ENCODE results near the gene CCNB1IP1.
"Not testable (repeated sequence)": the region's sequence is repeated elsewhere in the genome, so short reads cannot be mapped to it uniquely, and the experiment has no call there.

DNA sequence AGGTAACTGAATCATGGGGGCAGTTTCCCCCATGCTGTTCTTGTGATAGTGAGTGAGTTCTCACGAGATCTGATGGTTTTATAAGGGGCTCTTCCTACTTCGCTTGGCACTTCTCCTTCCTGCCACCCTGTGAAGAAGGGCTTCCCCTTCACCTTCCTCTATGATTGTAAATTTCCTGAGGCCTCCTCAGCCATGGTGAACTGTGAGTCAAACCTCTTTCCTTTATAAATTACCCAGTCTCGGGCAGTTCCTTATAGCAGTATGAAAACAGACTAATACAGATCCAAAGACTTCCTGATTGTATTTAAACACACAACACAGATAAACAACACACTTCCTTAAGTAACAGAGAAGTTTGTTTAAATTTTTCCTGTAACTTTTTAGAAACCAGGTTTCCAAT is 25.4 kb upstream of the CCNB1IP1 start:
- TF ChIP-seq POLR2A, MAFK (IDR thresholded peaks at IDR 0.05; ENCODE audit: low read depth, low read length): not testable (repeated sequence)
- TF ChIP-seq, protein P1, sequence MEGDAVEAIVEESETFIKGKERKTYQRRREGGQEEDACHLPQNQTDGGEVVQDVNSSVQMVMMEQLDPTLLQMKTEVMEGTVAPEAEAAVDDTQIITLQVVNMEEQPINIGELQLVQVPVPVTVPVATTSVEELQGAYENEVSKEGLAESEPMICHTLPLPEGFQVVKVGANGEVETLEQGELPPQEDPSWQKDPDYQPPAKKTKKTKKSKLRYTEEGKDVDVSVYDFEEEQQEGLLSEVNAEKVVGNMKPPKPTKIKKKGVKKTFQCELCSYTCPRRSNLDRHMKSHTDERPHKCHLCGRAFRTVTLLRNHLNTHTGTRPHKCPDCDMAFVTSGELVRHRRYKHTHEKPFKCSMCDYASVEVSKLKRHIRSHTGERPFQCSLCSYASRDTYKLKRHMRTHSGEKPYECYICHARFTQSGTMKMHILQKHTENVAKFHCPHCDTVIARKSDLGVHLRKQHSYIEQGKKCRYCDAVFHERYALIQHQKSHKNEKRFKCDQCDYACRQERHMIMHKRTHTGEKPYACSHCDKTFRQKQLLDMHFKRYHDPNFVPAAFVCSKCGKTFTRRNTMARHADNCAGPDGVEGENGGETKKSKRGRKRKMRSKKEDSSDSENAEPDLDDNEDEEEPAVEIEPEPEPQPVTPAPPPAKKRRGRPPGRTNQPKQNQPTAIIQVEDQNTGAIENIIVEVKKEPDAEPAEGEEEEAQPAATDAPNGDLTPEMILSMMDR (conservative IDR thresholded peaks at IDR 0.05; ENCODE audit: low read depth, low read length): not testable (repeated sequence)

Measured in IMR-90 (cell line).